Measurements from ENCODE around the gene C2orf72. TPM values are rescaled to one million over a fixed set of nuclear protein-coding genes. Genes with fewer than 3 reads are reported as not detected.
"Not testable (repeated sequence)": the region's sequence is repeated elsewhere in the genome, so short reads cannot be mapped to it uniquely, and the experiment has no call there.

The C2orf72 gene
- total RNA-seq, 2 donors from 2014 or later = 0.18 to 5.7 TPM

GRCh38 chr2:231051116-231051515, 13.8 kb downstream of the C2orf72 start:
- Mint-ChIP-seq H3K36me3 (no peaks in the 10 kb centered on the region), H3K9me3 (no peaks in the 10 kb centered on the region), H3K27ac (no peak overlapping the region)
- ATAC-seq (no peak), DNase-seq (ENCODE audit: low spot score in 2 of 2) (no peak)

- Mint-ChIP-seq H3K36me3 (peaks cover 0 to 7% of the 10 kb centered on the region in 2 donors), H3K9me3 (no peaks in the 10 kb centered on the region), H3K27ac (peak overlapping the region; percentile 37 to 58)
- ATAC-seq (peak; percentile 82 to 84), DNase-seq (ENCODE audit: low spot score in 2 of 2) (peak; percentile 85 to 88)
These were observed 15.4 kb downstream of the C2orf72 start for GRCh38 chr2:231052494-231053451.

DNA sequence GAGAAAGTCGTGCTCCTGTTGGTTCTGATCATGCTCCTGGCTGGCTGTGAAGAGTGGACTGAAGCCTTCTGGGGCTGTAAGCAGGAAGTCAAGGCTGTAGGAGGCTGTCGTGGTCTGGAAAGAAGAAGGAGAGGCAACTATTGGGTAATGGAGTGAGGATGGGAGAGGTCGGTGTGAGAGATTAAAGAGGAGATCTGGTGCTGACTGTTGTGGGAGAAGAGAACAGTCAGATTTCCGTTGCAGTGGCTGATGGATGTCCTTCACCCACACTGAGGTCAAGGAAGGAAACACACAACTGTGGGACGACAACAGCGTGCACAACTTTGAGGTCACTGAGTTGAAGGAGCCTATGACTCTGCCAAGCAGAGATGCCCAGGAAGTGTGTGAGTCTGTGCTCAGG, 16.5 kb downstream of the C2orf72 start:
- no peaks in the 10 kb centered on the region for H3K9me3 Mint-ChIP-seq
- no peak for DNase-seq (ENCODE audit: low spot score in 2 of 2)
- no peak for ATAC-seq
- H3K27ac Mint-ChIP-seq = peak overlapping the region in 1 of 2 donors; percentile 58
- H3K36me3 Mint-ChIP-seq = peaks cover 0 to 11% of the 10 kb centered on the region in 2 donors

GRCh38 chr2:231056453-231057416, 19.4 kb downstream of the C2orf72 start, which contains the start of gene PSMD1:
PSMD1 (plus strand) TSS chr2:231056867; CDS start chr2:231057026, 159 bp downstream.
- Mint-ChIP-seq H3K27ac (peak within 1 kb of the TSS; percentile 98 to 100), H3K36me3 (peaks cover 3 to 13% of the 10 kb centered on the region in 2 donors), H3K9me3 (no peaks in the 10 kb centered on the region)
- DNase-seq (ENCODE audit: low spot score in 2 of 2) (peak; percentile 93 to 94), ATAC-seq (peak; percentile 77 to 85)

GRCh38 chr2:231057590-231057989, 20.3 kb downstream of the C2orf72 start:
- ATAC-seq (no peak), DNase-seq (ENCODE audit: low spot score in 2 of 2) (no peak)
- H3K9me3 Mint-ChIP-seq = no peaks in the 10 kb centered on the region
- peak overlapping the region; percentile 91 to 98 for H3K27ac Mint-ChIP-seq
- H3K36me3 Mint-ChIP-seq = peaks cover 8 to 13% of the 10 kb centered on the region in 2 donors

DNA sequence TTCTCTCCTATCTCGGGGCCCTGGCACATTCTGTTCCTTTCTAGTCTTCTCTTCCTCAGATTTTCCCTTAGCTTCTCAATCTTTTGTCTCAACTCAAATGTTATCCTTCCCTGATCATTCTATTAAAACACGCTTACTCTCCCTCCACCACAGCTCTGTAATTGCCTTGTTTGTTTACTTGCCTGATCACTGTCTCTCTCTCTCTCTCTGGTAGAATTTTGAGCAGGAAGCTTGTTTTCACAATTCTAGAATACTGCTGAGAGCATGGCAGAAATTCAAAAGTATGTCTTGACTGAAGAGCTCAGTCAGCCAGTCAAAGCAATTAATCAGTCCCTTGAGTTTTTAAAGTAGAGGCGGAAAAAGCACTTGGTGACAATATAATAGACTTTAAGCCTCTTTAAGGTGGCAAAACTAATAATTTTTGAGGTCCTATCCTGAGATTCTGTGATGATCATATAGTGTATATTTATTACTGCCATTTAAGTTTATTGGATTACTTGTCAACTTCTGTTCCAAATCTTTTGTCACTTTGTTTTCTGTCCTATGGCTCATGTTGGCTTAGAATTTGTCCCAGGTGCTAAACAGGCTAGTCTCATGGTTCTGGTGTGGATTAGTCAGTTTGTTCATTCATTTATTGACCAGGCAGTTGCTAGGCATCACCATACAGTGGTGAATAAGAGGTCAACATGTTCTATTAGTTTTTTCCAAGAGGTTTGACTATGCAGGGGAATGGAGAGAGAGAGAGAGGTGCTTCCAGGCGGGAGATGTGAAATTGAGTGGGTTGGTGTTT, 21.6 kb downstream of the C2orf72 start:
- Mint-ChIP-seq H3K27ac (no peak overlapping the region), H3K9me3 (no peaks in the 10 kb centered on the region), H3K36me3 (peaks cover 8 to 13% of the 10 kb centered on the region in 2 donors)
- ATAC-seq (no peak), DNase-seq (ENCODE audit: low spot score in 2 of 2) (no peak)

GRCh38 chr2:231059756-231060155, 22.4 kb downstream of the C2orf72 start:
- DNase-seq (ENCODE audit: low spot score in 2 of 2) (no peak), ATAC-seq (no peak)
- Mint-ChIP-seq H3K27ac (peak overlapping the region in 1 of 2 donors; percentile 67), H3K9me3 (no peaks in the 10 kb centered on the region), H3K36me3 (peaks cover 8 to 13% of the 10 kb centered on the region in 2 donors)

DNA sequence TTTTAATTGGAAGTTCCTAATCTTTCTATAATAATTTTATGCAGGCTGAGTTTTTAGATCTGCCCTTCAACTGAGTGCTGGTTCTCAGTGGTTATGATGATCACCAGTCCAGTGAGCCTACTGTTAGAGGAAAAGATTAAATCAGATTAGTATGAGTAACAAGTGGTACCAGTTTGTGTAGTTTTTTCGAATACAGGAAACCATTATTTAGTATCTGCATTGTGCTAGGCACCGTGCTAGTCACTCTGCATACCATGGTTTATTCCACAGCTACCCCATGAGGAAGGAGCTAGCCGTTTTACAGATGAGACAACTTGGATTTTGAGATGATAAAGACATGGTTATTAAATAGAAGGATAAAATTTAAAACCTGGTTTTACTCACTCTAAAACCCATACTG, 25.5 kb downstream of the C2orf72 start:
- Mint-ChIP-seq H3K9me3 (no peaks in the 10 kb centered on the region), H3K36me3 (peaks cover 9 to 17% of the 10 kb centered on the region in 2 donors), H3K27ac (no peak overlapping the region)
- ATAC-seq (no peak), DNase-seq (ENCODE audit: low spot score in 2 of 2) (no peak)

- ATAC-seq = no peak
- DNase-seq (ENCODE audit: low spot score in 2 of 2) = no peak
- Mint-ChIP-seq H3K9me3 (no peaks in the 10 kb centered on the region), H3K27ac (no peak overlapping the region), H3K36me3 (peaks cover 12 to 23% of the 10 kb centered on the region in 2 donors)
These were observed 26.0 kb downstream of the C2orf72 start for GRCh38 chr2:231063347-231063746.

DNA sequence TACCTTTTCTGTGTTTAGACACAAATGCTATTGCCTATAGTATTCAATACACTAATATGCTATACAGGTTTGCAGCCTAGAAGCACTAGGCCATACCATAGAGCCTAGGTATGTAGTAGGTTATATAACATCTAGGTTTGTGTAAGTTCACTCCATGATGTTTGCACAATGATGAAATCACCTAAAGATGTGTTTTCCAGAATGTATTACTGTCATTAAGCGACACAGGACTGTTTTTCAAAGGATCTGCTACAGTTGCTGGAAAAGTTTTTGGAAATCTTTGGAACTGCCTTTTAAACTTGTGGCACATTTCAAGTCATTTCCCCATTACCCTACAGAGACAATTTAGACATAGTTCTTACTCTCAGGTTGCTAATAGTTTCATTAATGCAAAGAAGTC, 28.6 kb downstream of the C2orf72 start:
- DNase-seq (ENCODE audit: low spot score in 2 of 2) (no peak), ATAC-seq (no peak)
- H3K27ac Mint-ChIP-seq = no peak overlapping the region
- H3K9me3 Mint-ChIP-seq = no peaks in the 10 kb centered on the region
- H3K36me3 Mint-ChIP-seq = peaks cover 13 to 28% of the 10 kb centered on the region in 2 donors

- H3K27ac Mint-ChIP-seq; ATAC-seq; H3K9me3 Mint-ChIP-seq; DNase-seq (ENCODE audit: low spot score in 2 of 2): not testable (repeated sequence)
- peaks cover 13 to 20% of the 10 kb centered on the region in 2 donors for H3K36me3 Mint-ChIP-seq
These were observed 30.2 kb downstream of the C2orf72 start for GRCh38 chr2:231067531-231067930.

DNA sequence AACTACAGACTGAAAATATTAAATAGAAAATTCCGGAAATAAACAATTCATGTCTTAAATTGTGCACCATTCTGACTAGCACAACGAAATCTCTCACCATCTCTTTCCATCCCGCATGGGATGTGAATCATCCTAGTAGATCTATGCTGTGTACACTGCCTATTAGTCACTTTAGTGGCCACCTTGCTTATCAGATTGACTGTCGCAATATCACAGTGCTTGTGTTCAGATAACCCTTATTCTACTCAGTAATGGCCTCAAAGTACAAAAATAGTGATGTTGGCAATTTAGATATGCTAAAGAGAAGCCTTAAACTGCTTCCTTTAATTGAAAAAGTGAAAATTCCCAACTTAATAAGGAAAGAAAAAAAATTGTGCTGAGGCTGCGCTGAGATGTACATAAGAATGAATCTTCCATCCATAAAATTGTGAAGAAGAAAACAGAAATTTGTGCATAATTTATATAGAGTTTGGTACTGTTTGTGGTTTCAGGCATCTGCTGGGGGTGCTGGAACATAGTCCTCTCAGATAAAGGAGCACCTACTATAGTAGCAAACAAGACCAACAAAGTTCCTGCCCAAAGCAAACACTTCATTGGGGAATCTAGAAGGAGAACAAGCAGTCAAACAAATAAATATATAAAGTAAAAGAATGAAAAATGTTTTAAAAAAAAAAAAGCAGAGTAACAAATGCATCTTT, 31.4 kb downstream of the C2orf72 start:
- Mint-ChIP-seq H3K27ac (peak overlapping the region; percentile 17 to 37), H3K36me3 (peaks cover 13 to 20% of the 10 kb centered on the region in 2 donors), H3K9me3 (no peaks in the 10 kb centered on the region)
- ATAC-seq (peak; percentile 78 to 98), DNase-seq (ENCODE audit: low spot score in 2 of 2) (no peak)

- peaks cover 13 to 20% of the 10 kb centered on the region in 2 donors for H3K36me3 Mint-ChIP-seq
- H3K9me3 Mint-ChIP-seq = no peaks in the 10 kb centered on the region
- ATAC-seq (peak in 1 of 2 donors; percentile 56), DNase-seq (ENCODE audit: low spot score in 2 of 2) (no peak)
- H3K27ac Mint-ChIP-seq = no peak overlapping the region
These were observed 32.2 kb downstream of the C2orf72 start for GRCh38 chr2:231069379-231070054.

DNA sequence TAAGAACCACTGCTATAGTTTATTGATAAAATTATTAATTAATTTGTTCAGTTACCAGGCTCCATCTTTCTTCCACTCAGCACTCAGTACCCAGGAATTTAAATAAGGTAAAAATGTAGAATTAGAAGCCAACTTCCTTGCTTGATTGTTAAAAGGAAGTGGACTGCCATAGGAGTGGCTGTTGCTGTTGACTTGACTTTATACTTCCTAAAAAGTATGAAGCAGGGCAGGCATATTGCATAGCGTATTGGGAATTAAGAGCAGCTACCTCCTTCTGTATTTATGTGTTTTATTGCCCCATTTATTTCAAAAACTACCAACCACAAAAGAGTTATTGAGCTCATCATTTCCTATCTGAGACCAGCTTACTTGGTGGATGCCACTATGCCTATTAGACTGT, 47.2 kb downstream of the C2orf72 start:
- no peak for DNase-seq (ENCODE audit: low spot score in 2 of 2)
- Mint-ChIP-seq H3K27ac (no peak overlapping the region), H3K9me3 (no peaks in the 10 kb centered on the region), H3K36me3 (peaks cover 22 to 37% of the 10 kb centered on the region in 2 donors)
- ATAC-seq = no peak

DNA sequence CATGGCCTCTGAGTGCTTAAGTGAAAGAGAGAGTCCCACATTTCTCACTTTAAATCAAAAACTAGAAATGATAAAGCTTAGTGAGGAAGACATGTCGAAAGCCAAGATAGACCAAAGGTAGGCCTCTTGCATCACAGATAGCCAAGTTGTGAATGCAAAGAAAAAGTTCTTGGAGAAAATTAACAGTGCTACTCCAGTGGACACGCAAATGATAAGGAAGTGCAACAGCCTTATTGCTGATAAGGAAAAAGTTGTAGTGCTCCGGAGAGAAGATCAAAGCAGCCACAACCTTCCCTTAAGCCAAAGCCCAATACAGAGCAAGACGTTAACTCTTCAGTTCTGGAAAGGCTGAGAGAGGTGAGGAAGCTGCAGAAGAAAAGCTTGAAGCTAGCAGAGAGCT, 51.4 kb downstream of the C2orf72 start:
- Mint-ChIP-seq H3K36me3 (peaks cover 19 to 31% of the 10 kb centered on the region in 2 donors), H3K9me3 (no peaks in the 10 kb centered on the region), H3K27ac (no peak overlapping the region)
- ATAC-seq (no peak), DNase-seq (ENCODE audit: low spot score in 2 of 2) (no peak)

All from activated naive CD4-positive, alpha-beta T cell treated with anti-CD3 and anti-CD28 coated beads, Interleukin-2, amount 50 U/mL, for 72 hours (primary cell).